GM12874 (cell line): ENCODE results near the gene EFS.

Experiments
- CTCF ChIP-seq: IDR thresholded peaks from 2 replicates; pipeline ENCODE4 v1.5.1; 2011; ENCODE audit warnings: low read depth, mild to moderate bottlenecking, control low read depth, low read length, moderate library complexity; ENCODE audit not compliant: insufficient read depth

EFS gene

GRCh38 chr14:23407516-23408306 is 42.7 kb upstream of the EFS start, which contains the start of gene MYH6:
TSS of gene MYH6 (minus strand) at chr14:23408273. CDS start at chr14:23407223, 1,050 bp downstream.
- no peak for TF ChIP-seq CTCF

GRCh38 chr14:23406725-23407355 is 41.9 kb upstream of the EFS start:
- no peak for TF ChIP-seq CTCF

- no peak for TF ChIP-seq CTCF
These were observed 41.3 kb upstream of the EFS start for GRCh38 chr14:23406244-23406643.

GRCh38 chr14:23405516-23406025 is 40.6 kb upstream of the EFS start:
- no peak for TF ChIP-seq CTCF

GRCh38 chr14:23405096-23405495 is 40.1 kb upstream of the EFS start:
- TF ChIP-seq CTCF: no peak

- no peak for TF ChIP-seq CTCF
These were observed 39.4 kb upstream of the EFS start for GRCh38 chr14:23404331-23404900.

GRCh38 chr14:23403908-23404307 is 38.9 kb upstream of the EFS start:
- TF ChIP-seq CTCF: no peak
